Neural cell (in vitro differentiated cells): ENCODE data around the gene ZNF264. TPM values are rescaled to one million over a fixed set of nuclear protein-coding genes. Genes with fewer than 3 reads are reported as not detected.
"Not testable (repeated sequence)": the region's sequence is repeated elsewhere in the genome, so short reads cannot be mapped to it uniquely, and the experiment has no call there.

Experiments used
- H2AFZ ChIP-seq: fragments of 200-600, 300-800 bp; sonication (generic), shearing (Covaris generic); 2 replicates; pipeline ENCODE4 v1.6.0; 2014; ENCODE audit warnings: low read depth, mild to moderate bottlenecking, antibody characterized with exemption, low read length, moderate library complexity
- H3F3A ChIP-seq: fragments of 200-600 bp; shearing (Covaris generic); 2 replicates; pipeline ENCODE4 v1.6.1; 2016; ENCODE audit warnings: mild to moderate bottlenecking, moderate library complexity, mixed read lengths, antibody characterized with exemption, low read length; ENCODE audit not compliant: insufficient read depth, poor library complexity, severe bottlenecking
- H3K27ac ChIP-seq: fragments of 200-600, 300-800 bp; sonication (generic), shearing (Covaris generic); 2 replicates; pipeline ENCODE4 v1.5.1; 2014; ENCODE audit warnings: mild to moderate bottlenecking, low read length, moderate library complexity
- H3K27me3 ChIP-seq: fragments of 300-800, 200-600 bp; sonication (generic), shearing (Covaris generic); 2 replicates; pipeline ENCODE4 v1.6.0; 2014; ENCODE audit warnings: mild to moderate bottlenecking, low read depth, low read length, moderate library complexity; ENCODE audit not compliant: insufficient read depth
- H3K36me3 ChIP-seq: fragments of 300-800, 200-600 bp; sonication (generic), shearing (Covaris generic); 2 replicates; pipeline ENCODE4 v1.5.1; 2014; ENCODE audit warnings: mild to moderate bottlenecking, antibody characterized with exemption, low read length, moderate library complexity; ENCODE audit not compliant: insufficient read depth
- H3K4me2 ChIP-seq: fragments of 300-800, 200-600 bp; sonication (generic), shearing (Covaris generic); 2 replicates; pipeline ENCODE4 v1.6.0; 2014; ENCODE audit warnings: mild to moderate bottlenecking, low read length
- H3K4me3 ChIP-seq: fragments of 300-800, 200-600 bp; sonication (generic), shearing (Covaris generic); 2 replicates; pipeline ENCODE4 v1.5.1; 2014; ENCODE audit warnings: mild to moderate bottlenecking, low read length, moderate library complexity
- H3K79me2 ChIP-seq: fragments of 200-600 bp; shearing (Covaris generic); replicated peaks from 2 replicates; pipeline ENCODE4 v1.6.0; 2014; ENCODE audit warnings: mild to moderate bottlenecking, low read length, moderate library complexity; ENCODE audit not compliant: insufficient read depth
- H3K9ac ChIP-seq: fragments of 300-800, 200-600 bp; sonication (generic), shearing (Covaris generic); 2 replicates; pipeline ENCODE4 v1.6.1; 2016; ENCODE audit warnings: mild to moderate bottlenecking, low read length, mixed read lengths
- H3K9me2 ChIP-seq: fragments of 200-600 bp; shearing (Covaris generic); 2 replicates; pipeline ENCODE4 v1.6.1; 2016; ENCODE audit warnings: mild to moderate bottlenecking, low read length, mixed read lengths; ENCODE audit not compliant: insufficient read depth
- H3K9me3 ChIP-seq: fragments of 200-600, 300-800 bp; sonication (generic), shearing (Covaris generic); 2 replicates; pipeline ENCODE4 v1.6.1; 2016; ENCODE audit warnings: mild to moderate bottlenecking, mixed run types, low read length, moderate library complexity, mixed read lengths
- H4K20me1 ChIP-seq: fragments of 200-600 bp; shearing (Covaris generic); 2 replicates; pipeline ENCODE4 v1.6.1; 2016; ENCODE audit warnings: mild to moderate bottlenecking, mixed run types; ENCODE audit not compliant: insufficient read depth
- CTCF ChIP-seq: fragments of 450-650 bp; IDR thresholded peaks from 2 replicates; pipeline ENCODE4 v1.5.1; 2014; ENCODE audit warnings: antibody characterized with exemption, mild to moderate bottlenecking, moderate library complexity; ENCODE audit not compliant: poor library complexity, severe bottlenecking
- EP300 ChIP-seq: fragments of 450-650 bp; conservative IDR thresholded peaks from 2 replicates; pipeline ENCODE4 v1.6.1; 2014; ENCODE audit warnings: antibody characterized with exemption, mild to moderate bottlenecking, moderate library complexity; ENCODE audit not compliant: poor library complexity, severe bottlenecking
- EZH2 ChIP-seq: fragments of 200-600, 300-800 bp; shearing (Covaris generic), sonication (generic); IDR thresholded peaks from 2 replicates; pipeline ENCODE4 v1.6.1; 2014; ENCODE audit warnings: antibody characterized with exemption, low read length, borderline replicate concordance, mild to moderate bottlenecking; ENCODE audit not compliant: insufficient read depth, poor library complexity, severe bottlenecking
- MXI1 ChIP-seq: fragments of 450-650 bp; conservative IDR thresholded peaks from 2 replicates; pipeline ENCODE4 v1.6.1; 2014; ENCODE audit warnings: antibody characterized with exemption, mild to moderate bottlenecking; ENCODE audit not compliant: poor library complexity, severe bottlenecking
- POLR2AphosphoS5 ChIP-seq: IDR thresholded peaks from 2 replicates; pipeline ENCODE4 v1.6.1; 2012
- RAD21 ChIP-seq: fragments of 450-650 bp; conservative IDR thresholded peaks from 2 replicates; pipeline ENCODE4 v1.6.1; 2014; ENCODE audit warnings: antibody characterized with exemption, mild to moderate bottlenecking, moderate library complexity
- SMC3 ChIP-seq: fragments of 450-650 bp; conservative IDR thresholded peaks from 2 replicates; pipeline ENCODE4 v1.6.1; 2014; ENCODE audit warnings: antibody characterized with exemption, mild to moderate bottlenecking, moderate library complexity; ENCODE audit not compliant: poor library complexity
- TAF1 ChIP-seq: IDR thresholded peaks from 2 replicates; pipeline ENCODE4 v1.6.1; 2012; ENCODE audit warnings: low read depth
- polyA plus RNA-seq: library from polyadenylated mRNA; depleted of rRNA; stranded (reverse); fragments of >200 nt; gene quantifications from 2 replicates; pipeline ENCODE4 v1.2.3, GENCODE V29; 2014
- TF ChIP-seq, protein P1 (sequence below): IDR thresholded peaks from 2 replicates; pipeline ENCODE4 v1.6.1; 2012; ENCODE audit warnings: borderline replicate concordance

ZNF264 gene
- polyA plus RNA-seq, 1 donor from 2014 or later: 10.4 TPM

- Histone ChIP-seq H3K9ac (no peak overlapping the region), H3K36me3 (peaks cover 3% of the 10 kb centered on the region), H3K4me3 (no peak overlapping the region), H2AFZ (no peak overlapping the region), H3K9me3 (no peaks in the 10 kb centered on the region), H3K4me2 (no peak overlapping the region), H3K27ac (no peak overlapping the region), H4K20me1 (no peaks in the 10 kb centered on the region), H3K27me3 (no peaks in the 10 kb centered on the region), H3F3A (no peaks in the 10 kb centered on the region), H3K79me2 (no peaks in the 10 kb centered on the region), H3K9me2 (no peaks in the 10 kb centered on the region)
- TF ChIP-seq EZH2 (no peak), MXI1 (no peak), CTCF (no peak), POLR2AphosphoS5 (no peak), RAD21 (no peak), EP300 (no peak), SMC3 (no peak), TAF1 (no peak)
- TF ChIP-seq, protein P1, sequence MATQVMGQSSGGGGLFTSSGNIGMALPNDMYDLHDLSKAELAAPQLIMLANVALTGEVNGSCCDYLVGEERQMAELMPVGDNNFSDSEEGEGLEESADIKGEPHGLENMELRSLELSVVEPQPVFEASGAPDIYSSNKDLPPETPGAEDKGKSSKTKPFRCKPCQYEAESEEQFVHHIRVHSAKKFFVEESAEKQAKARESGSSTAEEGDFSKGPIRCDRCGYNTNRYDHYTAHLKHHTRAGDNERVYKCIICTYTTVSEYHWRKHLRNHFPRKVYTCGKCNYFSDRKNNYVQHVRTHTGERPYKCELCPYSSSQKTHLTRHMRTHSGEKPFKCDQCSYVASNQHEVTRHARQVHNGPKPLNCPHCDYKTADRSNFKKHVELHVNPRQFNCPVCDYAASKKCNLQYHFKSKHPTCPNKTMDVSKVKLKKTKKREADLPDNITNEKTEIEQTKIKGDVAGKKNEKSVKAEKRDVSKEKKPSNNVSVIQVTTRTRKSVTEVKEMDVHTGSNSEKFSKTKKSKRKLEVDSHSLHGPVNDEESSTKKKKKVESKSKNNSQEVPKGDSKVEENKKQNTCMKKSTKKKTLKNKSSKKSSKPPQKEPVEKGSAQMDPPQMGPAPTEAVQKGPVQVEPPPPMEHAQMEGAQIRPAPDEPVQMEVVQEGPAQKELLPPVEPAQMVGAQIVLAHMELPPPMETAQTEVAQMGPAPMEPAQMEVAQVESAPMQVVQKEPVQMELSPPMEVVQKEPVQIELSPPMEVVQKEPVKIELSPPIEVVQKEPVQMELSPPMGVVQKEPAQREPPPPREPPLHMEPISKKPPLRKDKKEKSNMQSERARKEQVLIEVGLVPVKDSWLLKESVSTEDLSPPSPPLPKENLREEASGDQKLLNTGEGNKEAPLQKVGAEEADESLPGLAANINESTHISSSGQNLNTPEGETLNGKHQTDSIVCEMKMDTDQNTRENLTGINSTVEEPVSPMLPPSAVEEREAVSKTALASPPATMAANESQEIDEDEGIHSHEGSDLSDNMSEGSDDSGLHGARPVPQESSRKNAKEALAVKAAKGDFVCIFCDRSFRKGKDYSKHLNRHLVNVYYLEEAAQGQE: no peak
Measured at GRCh38 chr19:57249329-57249728, 58.0 kb downstream of the ZNF264 start.

- H4K20me1 ChIP-seq, H3K36me3 ChIP-seq, H3K9me2 ChIP-seq, H3K27me3 ChIP-seq, H2AFZ ChIP-seq, H3K27ac ChIP-seq, H3K4me2 ChIP-seq, H3K9me3 ChIP-seq, H3K79me2 ChIP-seq, H3F3A ChIP-seq, H3K4me3 ChIP-seq, H3K9ac ChIP-seq: not testable (repeated sequence)
Measured at GRCh38 chr19:57253767-57254166, 62.5 kb downstream of the ZNF264 start.

- no peak overlapping the region for H3K27ac ChIP-seq
- H3K36me3 ChIP-seq: no peaks in the 10 kb centered on the region
- H2AFZ ChIP-seq: no peak overlapping the region
Measured at GRCh38 chr19:57262044-57262443, 70.7 kb downstream of the ZNF264 start.

More at GRCh38 chr19:57262044-57262443, 70.7 kb downstream of the ZNF264 start:
- no peak overlapping the region for H3K9ac ChIP-seq
- H3F3A ChIP-seq: no peaks in the 10 kb centered on the region
- TF ChIP-seq CTCF (no peak), RAD21 (no peak), POLR2AphosphoS5 (no peak), SMC3 (no peak), TAF1 (no peak), MXI1 (no peak), EP300 (no peak), EZH2 (no peak)
- TF ChIP-seq, protein P1: no peak
- H3K9me2 ChIP-seq: no peaks in the 10 kb centered on the region
- no peak overlapping the region for H3K4me2 ChIP-seq
- H3K27me3 ChIP-seq: no peaks in the 10 kb centered on the region
- no peaks in the 10 kb centered on the region for H3K79me2 ChIP-seq
- no peaks in the 10 kb centered on the region for H4K20me1 ChIP-seq
- no peak overlapping the region for H3K4me3 ChIP-seq
- no peaks in the 10 kb centered on the region for H3K9me3 ChIP-seq
